HFFc6 (cell line): ENCODE results near the gene CDH23. TPM values are rescaled to one million over a fixed set of nuclear protein-coding genes. Genes with fewer than 3 reads are reported as not detected.

ENCODE experiments used
- DNase-seq: peaks from one replicate; pipeline ENCODE4 v3.0.0-alpha.2; 2018
- H3K27ac Mint-ChIP-seq: 2 replicates; pipeline ENCODE4 v1.8.0; 2020; ENCODE audit warnings: mild to moderate bottlenecking, mixed read lengths
- H3K27me3 Mint-ChIP-seq: 2 replicates; pipeline ENCODE4 v1.8.0; 2021; ENCODE audit warnings: mild to moderate bottlenecking, moderate library complexity, mixed read lengths; ENCODE audit not compliant: insufficient read depth
- H3K36me3 Mint-ChIP-seq: 2 replicates; pipeline ENCODE4 v1.8.0; 2021; ENCODE audit warnings: low read depth, mixed read lengths
- H3K4me1 Mint-ChIP-seq: 2 replicates; pipeline ENCODE4 v1.8.0; 2020; ENCODE audit warnings: low read depth, mixed read lengths
- H3K4me3 Mint-ChIP-seq: 2 replicates; pipeline ENCODE4 v1.8.0; 2020; ENCODE audit warnings: mild to moderate bottlenecking, moderate library complexity, mixed read lengths
- H3K9me3 Mint-ChIP-seq: 2 replicates; pipeline ENCODE4 v1.8.0; 2020; ENCODE audit warnings: mild to moderate bottlenecking, mixed read lengths
- total RNA-seq, 6 experiments: library from RNA; stranded (reverse); fragmentation: NEBNext Ultra II Directional; extraction: Animal tissue kit (Norgen Biotek cat#: 25700); gene quantifications; 2 replicates in 1 of 6; 3 replicates in 5 of 6; pipeline ENCODE4 v1.2.3, GENCODE V29; 2021
- TF ChIP-seq, protein P1 (sequence below): fragments of 200-600 bp; sonication (generic); IDR thresholded peaks from 2 replicates; pipeline ENCODE4 v1.5.0; 2021; ENCODE audit warnings: antibody characterized with exemption, mild to moderate bottlenecking

Gene CDH23
- total RNA-seq, 6 experiments from 2014 or later, result 0.02 to 0.11 (median 0.04) TPM; not detected in 2

DNA sequence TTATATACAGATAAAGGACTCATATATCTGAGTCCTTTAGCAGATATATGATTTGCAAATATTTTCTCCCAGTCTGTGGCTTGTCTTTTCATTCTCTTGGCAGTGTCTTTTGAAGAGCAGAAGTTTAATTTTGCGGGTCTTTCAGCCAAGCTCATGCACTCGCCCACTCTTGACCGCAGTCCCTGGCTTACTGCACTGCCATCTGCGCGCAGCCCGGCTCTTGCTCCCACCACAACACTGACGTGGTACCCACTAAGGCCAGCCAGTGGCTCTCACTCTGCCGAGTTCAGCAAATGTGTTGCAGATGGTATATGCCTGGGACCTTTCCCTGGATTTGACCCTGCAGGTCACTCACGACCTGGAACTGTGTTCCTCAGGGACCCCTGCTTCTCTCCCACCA, 74.3 kb downstream of the CDH23 start:
- no peak overlapping the region for H3K27ac Mint-ChIP-seq
- peaks cover 31% of the 10 kb centered on the region for H3K27me3 Mint-ChIP-seq
- TF ChIP-seq, protein P1, sequence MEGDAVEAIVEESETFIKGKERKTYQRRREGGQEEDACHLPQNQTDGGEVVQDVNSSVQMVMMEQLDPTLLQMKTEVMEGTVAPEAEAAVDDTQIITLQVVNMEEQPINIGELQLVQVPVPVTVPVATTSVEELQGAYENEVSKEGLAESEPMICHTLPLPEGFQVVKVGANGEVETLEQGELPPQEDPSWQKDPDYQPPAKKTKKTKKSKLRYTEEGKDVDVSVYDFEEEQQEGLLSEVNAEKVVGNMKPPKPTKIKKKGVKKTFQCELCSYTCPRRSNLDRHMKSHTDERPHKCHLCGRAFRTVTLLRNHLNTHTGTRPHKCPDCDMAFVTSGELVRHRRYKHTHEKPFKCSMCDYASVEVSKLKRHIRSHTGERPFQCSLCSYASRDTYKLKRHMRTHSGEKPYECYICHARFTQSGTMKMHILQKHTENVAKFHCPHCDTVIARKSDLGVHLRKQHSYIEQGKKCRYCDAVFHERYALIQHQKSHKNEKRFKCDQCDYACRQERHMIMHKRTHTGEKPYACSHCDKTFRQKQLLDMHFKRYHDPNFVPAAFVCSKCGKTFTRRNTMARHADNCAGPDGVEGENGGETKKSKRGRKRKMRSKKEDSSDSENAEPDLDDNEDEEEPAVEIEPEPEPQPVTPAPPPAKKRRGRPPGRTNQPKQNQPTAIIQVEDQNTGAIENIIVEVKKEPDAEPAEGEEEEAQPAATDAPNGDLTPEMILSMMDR, result no peak
- no peak overlapping the region for H3K4me3 Mint-ChIP-seq
- H3K4me1 Mint-ChIP-seq, result no peaks in the 10 kb centered on the region
- no peak for DNase-seq
- no peaks in the 10 kb centered on the region for H3K36me3 Mint-ChIP-seq
- no peaks in the 10 kb centered on the region for H3K9me3 Mint-ChIP-seq

DNA sequence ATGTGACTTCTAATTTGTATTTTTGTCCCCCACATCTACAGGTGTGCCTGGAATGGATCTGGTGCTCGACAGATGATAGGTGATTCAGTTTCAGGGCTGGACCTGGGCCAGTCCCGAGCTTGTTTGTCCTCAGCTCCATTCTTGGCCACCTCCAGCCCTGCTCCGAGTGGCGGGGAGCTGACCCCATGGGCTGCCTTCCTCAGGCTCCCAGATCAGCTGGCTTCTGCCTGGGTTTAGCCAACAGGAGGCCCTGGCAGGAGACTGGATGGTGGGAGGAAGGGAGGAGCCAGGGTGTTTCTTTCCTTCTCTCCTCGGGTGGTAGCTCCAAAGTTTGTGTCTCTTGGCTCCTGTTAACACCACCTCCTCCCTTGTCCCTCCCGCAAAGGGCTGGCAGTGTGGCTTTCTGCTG, 75.2 kb downstream of the CDH23 start:
- no peaks in the 10 kb centered on the region for H3K36me3 Mint-ChIP-seq
- no peaks in the 10 kb centered on the region for H3K9me3 Mint-ChIP-seq
- H3K27me3 Mint-ChIP-seq, result peaks cover 30% of the 10 kb centered on the region
- H3K4me1 Mint-ChIP-seq, result no peaks in the 10 kb centered on the region
- TF ChIP-seq, protein P1, result no peak
- no peak for DNase-seq
- no peak overlapping the region for H3K27ac Mint-ChIP-seq
- no peak overlapping the region for H3K4me3 Mint-ChIP-seq

DNA sequence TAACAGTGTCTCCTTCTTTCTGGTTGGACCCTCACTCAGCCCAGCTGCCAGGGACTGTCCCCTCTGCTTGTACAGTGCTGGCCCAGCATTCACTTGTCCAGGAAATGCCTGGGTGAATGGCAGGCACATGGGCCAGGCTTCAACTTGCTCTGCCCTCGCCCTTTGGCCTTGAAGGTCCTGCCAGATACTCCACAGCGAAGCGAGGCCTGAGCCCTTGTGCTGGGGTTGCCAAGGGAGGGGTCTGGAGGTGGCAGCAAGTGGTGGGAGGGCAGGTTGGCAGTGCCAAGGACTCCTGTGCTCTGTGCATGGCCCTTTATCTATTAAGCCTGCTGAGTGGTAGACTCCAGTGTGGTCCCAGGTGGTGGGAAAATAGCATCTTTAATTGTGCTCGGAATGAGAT, 75.7 kb downstream of the CDH23 start:
- TF ChIP-seq, protein P1, result no peak

DNA sequence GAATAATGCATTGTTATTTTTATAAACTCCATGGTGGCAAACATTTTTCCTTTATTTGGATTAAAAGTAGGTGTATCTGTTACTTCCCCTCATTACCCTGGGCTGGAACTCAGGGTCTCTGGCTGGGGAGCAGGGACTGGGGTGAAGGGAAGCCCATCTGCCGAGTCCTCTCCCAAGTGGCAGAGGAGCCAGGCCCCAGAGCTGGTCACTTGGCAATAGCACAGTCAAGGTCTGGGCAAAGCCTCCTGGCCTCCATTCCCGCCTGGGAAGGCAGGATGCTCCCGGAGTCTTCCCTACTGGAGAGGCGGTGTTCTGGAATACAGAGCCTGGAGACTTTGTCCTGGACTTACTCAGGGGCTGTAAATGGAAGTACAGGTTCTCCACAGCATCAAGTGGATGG, 76.2 kb downstream of the CDH23 start:
- DNase-seq, result no peak
- no peak overlapping the region for H3K4me3 Mint-ChIP-seq
- H3K9me3 Mint-ChIP-seq, result no peaks in the 10 kb centered on the region
- no peaks in the 10 kb centered on the region for H3K36me3 Mint-ChIP-seq
- TF ChIP-seq, protein P1, result no peak
- H3K4me1 Mint-ChIP-seq, result no peaks in the 10 kb centered on the region
- no peak overlapping the region for H3K27ac Mint-ChIP-seq
- H3K27me3 Mint-ChIP-seq, result peaks cover 36% of the 10 kb centered on the region

More for the DNA sequence above, 75.7 kb downstream of the CDH23 start:
- Mint-ChIP-seq H3K4me1 (no peaks in the 10 kb centered on the region), H3K4me3 (no peak overlapping the region), H3K27ac (no peak overlapping the region), H3K9me3 (no peaks in the 10 kb centered on the region), H3K36me3 (no peaks in the 10 kb centered on the region), H3K27me3 (peaks cover 32% of the 10 kb centered on the region)
- DNase-seq, result no peak

DNA sequence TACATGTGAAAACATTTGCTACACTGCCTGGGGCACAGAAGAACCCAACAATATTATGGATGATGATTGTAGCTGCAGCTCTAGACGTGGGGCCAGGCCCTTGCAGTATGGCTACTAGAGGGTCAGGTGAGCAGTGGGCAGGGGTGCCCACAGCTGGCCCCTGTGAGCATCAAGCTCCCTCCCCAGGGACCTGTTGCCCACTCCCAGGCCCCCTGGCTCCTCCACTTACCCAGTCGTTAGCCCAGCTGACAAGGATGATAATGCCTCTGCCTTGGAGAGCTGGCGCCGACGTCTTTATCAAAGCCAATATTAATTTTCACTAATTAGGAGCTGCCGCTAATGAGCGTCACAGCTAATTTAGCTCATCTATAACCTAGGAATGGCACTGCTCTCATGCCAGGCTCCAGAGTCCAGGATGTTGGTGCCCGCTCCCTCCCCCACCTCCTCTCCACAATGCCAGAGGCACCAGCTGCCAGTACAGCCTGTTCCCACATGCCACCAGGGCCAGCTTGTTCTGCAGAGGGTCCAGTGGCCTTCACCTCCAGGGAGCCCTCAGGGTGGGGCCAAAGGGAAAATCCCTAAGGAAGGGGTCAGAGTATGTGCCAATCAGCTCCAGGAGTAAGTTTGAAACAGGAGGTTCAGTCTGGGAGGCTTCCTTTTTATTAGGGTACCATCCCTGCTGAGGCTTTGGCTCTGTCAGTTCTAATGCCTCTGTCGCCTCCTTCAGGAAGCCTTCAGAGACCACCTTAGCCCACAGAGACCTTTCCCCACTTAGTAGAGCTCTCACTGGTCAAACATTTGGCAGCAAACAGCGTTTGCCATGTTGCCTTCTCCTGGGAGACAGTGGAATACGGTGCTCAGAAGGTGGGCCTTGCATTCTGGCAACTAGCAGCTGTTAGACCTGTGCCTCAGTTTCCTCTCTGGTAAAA, 77.2 kb downstream of the CDH23 start:
- TF ChIP-seq, protein P1, result no peak
- no peaks in the 10 kb centered on the region for H3K9me3 Mint-ChIP-seq
- no peak overlapping the region for H3K4me3 Mint-ChIP-seq
- no peak overlapping the region for H3K27ac Mint-ChIP-seq
- H3K36me3 Mint-ChIP-seq, result no peaks in the 10 kb centered on the region
- peaks cover 40% of the 10 kb centered on the region for H3K27me3 Mint-ChIP-seq
- H3K4me1 Mint-ChIP-seq, result no peaks in the 10 kb centered on the region
- DNase-seq, result no peak
